GM18511 (cell line): Measurements from ENCODE around the gene CCDC51.
"Not testable (repeated sequence)": the region's sequence is repeated elsewhere in the genome, so short reads cannot be mapped to it uniquely, and the experiment has no call there.

Experiments
- ATAC-seq: cut with Tn5 transposase; IDR thresholded peaks from one replicate; pipeline ENCODE4 v1.9.1; 2021; ENCODE audit warnings: mild to moderate bottlenecking, moderate library complexity; ENCODE audit not compliant: unreplicated experiment

CCDC51 gene

DNA sequence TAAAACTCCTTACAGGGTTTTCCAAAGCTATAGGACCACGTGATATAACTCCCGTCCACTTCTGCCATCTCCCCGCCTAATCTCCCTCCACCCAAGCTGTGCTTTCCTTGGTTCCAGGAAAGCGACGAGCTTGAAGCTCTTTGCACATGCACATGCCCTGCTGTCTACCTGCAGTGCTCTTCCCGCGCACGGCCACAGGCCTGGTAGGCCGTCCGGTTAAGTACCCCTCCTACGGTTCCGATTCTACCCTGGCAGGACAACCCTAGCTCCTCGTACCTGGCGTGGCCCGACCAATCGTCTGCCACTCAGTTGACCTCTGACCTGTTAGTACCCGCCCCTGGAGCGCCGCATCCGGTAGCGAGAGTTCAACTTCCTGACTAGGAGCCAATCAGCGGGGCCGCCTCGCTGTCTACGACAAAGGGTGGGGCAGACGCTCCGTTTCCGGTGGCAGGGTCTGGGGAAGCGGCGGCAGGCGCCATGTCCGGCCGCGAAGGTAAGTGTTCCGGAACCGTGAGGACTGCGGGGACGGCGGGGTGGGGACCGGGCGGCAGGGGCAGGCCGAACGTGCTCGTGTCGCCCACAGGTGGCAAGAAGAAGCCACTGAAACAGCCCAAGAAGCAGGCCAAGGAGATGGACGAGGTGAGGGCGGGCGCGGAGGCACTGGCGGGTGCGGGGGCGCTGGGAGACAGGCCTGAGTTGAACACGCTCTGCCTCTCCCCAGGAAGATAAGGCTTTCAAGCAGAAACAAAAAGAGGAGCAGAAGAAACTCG, at the start of gene CCDC51, which contains the start of gene TMA7:
TSS of gene CCDC51 (minus strand) at position 300 of the 770 bp plus-strand sequence. CDS start 4,991 bp downstream, outside the sequence.
TSS of gene TMA7 (plus strand) at position 438 of the 770 bp plus-strand sequence. CDS start at position 478, 40 bp downstream.
- peak; percentile 97 for ATAC-seq

DNA sequence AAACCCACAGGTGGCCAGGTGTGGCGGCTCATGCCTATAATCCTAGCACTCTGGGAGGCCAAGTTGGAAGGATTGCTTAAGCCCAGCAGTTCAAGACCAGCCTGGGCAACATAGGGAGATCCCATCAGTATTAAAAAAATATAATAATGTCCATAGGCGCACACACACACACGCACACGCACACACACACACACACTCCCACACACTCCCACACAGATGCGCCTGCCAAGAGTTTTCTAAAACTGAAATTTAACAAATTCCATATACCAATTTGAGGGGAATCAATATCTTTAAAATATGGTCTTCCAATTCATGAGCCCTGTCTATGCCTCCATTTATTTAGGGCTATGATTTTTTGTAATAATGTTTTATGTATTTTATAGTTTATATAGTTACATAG, 47.0 kb upstream of the CCDC51 start:
- ATAC-seq: no peak

GRCh38 chr3:48482822-48483221, 42.9 kb upstream of the CCDC51 start:
- not testable (repeated sequence) for ATAC-seq

DNA sequence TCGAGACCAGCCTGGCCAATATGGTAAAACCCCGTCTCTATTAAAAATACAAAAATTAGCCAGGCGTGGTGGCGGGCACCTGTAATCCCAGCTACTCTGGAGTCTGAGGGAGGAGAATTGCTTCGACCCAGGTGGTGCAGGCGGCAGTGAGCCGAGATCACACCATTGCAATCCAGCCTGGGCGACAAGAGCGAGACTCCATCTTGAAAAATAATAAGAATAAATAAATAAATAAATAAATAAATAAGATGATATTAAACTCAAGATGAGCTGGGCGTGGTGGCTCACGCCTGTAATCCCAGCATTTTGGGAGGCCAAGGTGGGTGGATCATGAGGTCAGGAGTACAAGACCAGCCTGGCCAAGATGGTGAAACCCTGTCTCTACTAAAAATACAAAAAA, 41.0 kb upstream of the CCDC51 start:
- not testable (repeated sequence) for ATAC-seq

- no peak for ATAC-seq
Observed at GRCh38 chr3:48478626-48479555, 39.0 kb upstream of the CCDC51 start.

- ATAC-seq: no peak
Observed at GRCh38 chr3:48477959-48478520, 38.1 kb upstream of the CCDC51 start.

GRCh38 chr3:48476426-48477053, 36.6 kb upstream of the CCDC51 start:
- ATAC-seq: no peak

GRCh38 chr3:48475188-48475587, 35.3 kb upstream of the CCDC51 start:
- no peak for ATAC-seq

DNA sequence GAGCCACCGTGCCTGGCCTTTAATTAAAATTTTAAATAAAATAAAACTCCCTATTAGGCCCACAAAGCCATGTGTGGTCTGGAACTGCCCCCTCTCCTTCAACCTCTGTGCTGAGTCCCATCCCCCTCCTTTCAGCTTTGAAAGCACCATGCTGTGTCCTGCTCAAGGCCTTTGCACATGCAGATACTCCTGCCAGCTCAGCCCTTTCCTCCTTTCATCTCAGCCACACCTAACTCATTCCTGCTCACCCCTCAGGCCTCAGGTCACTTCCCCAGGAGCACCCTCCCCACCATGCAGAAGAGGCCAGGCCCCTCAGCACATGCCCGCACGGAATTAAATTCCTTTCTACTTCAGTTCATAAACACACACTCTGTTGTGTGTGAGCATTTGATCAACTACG, 34.7 kb upstream of the CCDC51 start:
- ATAC-seq: no peak

GRCh38 chr3:48474031-48474430, 34.1 kb upstream of the CCDC51 start:
- not testable (repeated sequence) for ATAC-seq

DNA sequence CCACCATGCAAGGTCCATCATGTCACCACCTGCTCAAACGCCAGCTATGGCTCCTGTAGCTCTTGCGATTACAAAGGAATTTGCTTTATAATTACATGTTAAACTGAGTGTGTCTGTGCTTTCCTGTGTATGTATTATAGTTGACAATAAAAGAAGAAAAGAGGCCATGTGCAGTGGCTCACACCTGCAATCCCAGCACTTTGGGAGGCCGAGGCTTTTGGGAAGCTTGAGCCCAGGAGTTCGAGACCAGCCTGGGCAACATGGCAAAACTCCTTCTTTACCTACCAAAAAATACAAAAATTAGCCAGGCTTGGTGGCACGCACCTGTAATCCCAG, 33.7 kb upstream of the CCDC51 start:
- ATAC-seq: no peak

DNA sequence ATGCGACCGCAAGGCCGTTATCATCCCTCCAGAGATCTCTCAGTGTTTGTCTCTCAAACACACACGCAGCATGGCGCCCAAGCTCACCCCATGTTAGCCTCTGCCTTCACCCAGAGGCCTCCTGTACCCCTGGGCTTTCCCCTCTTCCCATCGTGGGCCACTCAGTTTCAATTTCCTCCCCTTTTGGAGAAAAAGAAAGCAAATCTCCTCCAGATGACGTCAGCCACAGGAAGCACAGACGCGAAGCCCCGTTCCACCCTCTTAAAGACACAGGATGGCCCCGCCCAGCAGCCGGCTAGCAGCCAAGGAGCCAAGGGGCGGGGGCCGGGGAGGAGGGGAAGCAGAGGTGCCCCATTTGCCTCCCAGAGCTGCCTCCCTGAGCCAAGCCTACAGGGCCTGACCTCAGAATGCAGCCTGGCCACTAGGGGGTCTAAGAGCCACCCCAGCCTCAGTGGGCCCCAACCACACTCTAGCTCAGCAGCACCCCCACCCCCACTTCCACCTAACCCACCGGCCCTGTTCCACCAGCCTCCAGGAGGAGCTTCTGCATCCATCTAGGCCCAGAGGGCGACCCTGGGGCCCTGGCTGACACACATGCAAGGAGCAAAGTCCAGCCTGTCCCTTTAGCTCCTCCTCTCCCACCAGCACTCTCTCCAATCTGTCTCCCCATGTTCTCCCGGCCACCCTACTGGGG, 33.2 kb upstream of the CCDC51 start:
- peak; percentile 83 for ATAC-seq

DNA sequence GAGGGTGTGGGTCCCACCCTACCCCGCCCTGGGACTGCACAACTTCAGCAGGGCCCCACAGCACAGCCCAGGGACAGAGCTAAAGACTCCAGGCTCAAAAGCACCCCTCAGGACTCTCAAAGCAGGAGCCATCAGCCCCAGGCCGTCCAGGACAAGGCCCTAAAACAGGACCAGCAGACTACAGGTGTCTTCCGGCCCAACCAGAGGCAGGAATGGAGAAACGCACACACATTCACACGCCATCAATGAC, 32.7 kb upstream of the CCDC51 start:
- ATAC-seq: peak; percentile 31

DNA sequence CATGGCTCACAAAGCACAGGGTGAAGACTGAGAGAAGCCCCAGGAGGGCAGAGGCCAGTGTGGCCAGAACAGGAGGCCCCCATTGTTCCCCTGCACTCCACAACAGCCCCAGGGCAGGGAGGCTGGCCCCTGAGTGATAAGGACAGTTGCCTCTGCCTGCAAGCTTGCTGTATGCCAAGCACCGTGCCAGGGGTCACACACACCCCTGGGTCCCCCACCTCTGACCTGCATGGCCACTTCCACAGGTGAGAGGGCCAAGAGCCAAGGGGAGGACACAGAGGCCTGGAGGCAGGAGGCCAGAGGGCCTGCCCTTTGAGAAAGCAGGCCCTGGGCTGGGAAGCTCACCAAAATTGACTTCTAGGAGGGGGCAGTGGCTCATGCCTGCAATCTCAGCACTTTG, 30.4 kb upstream of the CCDC51 start:
- ATAC-seq: no peak

DNA sequence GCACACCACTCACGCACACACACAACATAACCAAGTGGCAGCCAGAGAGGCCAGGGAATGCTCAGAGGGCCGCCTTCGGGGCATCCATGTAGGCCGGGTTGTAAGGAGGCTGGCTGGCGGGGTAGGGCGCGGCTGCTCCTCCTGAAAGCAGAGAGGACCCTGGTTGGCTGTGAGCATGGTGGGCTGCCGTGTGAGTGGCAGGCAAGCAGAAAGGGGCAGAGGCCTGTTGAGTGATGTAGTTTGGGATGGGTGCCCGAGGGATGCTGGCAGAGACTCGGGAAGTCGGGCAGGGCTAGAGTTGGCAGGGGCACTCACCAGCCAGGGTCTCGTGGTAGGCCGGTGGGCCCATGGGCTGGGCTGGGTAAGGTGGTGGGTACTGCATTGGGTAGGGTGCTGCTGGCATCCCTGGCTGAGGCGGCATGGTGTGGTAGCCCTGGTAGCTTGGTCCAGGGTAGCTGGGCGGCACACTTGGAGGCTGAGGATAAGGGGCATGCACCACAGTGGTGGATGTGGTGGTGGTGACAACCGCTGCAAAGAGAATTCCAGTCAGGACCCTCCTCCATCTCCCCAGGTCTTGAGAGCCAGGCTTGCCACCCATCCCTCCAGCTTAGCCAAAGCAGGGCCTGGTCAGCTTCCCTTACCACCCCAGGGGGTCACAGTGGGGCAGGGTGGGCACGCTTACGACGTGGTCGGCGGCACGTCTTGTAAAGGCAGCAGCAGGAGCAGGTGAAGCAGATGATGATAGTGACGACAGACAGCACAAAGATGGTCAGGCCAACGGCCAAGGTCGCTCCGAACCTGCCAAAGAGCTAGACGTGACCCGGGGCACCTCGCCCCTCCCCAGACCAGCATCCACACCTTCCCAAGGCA, 29.4 kb upstream of the CCDC51 start:
- no peak for ATAC-seq

DNA sequence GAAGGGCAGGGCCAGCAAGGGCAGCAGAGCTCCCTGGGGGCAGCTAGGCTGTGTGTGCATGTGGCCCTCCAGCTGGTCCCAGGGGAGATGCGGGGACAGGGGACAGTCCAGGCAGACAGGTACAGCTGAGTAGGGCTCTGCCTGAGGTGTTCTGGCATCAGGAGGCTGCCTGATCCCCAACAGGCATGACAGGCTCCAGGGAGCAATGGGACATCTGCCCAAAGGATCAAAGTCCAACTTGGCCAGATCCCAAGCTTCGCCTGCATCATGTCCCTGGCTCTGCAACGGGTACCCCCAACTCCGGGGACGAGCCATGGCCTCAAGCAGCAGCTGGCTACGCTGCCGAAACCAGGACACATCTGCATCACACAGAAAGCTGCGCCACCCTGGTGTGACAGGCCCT, 28.4 kb upstream of the CCDC51 start:
- no peak for ATAC-seq

GRCh38 chr3:48467473-48468267, 27.8 kb upstream of the CCDC51 start:
- ATAC-seq: no peak

- ATAC-seq: no peak
Observed at GRCh38 chr3:48467110-48467454, 27.2 kb upstream of the CCDC51 start.
